GM21390 (cell line): ENCODE measurements around the gene BCR.
"Not testable (repeated sequence)": the region's sequence is repeated elsewhere in the genome, so short reads cannot be mapped to it uniquely, and the experiment has no call there.

Source experiments
- ATAC-seq: cut with Tn5 transposase; IDR thresholded peaks from one replicate; pipeline ENCODE4 v1.9.1; 2021; ENCODE audit not compliant: unreplicated experiment

BCR gene

DNA sequence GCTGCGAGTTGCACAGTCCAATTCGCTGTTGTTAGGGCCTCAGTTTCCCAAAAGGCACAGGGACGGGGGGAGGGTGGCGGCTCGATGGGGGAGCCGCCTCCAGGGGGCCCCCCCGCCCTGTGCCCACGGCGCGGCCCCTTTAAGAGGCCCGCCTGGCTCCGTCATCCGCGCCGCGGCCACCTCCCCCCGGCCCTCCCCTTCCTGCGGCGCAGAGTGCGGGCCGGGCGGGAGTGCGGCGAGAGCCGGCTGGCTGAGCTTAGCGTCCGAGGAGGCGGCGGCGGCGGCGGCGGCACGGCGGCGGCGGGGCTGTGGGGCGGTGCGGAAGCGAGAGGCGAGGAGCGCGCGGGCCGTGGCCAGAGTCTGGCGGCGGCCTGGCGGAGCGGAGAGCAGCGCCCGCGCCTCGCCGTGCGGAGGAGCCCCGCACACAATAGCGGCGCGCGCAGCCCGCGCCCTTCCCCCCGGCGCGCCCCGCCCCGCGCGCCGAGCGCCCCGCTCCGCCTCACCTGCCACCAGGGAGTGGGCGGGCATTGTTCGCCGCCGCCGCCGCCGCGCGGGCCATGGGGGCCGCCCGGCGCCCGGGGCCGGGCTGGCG, at the start of gene BCR:
Gene BCR (plus strand): TSS at position 209 of the 592 bp plus-strand sequence. CDS start 452 bp downstream, outside the sequence.
- no peak for ATAC-seq

GRCh38 chr22:23130697-23131096, 49.6 kb upstream of the BCR start:
- ATAC-seq: no peak

DNA sequence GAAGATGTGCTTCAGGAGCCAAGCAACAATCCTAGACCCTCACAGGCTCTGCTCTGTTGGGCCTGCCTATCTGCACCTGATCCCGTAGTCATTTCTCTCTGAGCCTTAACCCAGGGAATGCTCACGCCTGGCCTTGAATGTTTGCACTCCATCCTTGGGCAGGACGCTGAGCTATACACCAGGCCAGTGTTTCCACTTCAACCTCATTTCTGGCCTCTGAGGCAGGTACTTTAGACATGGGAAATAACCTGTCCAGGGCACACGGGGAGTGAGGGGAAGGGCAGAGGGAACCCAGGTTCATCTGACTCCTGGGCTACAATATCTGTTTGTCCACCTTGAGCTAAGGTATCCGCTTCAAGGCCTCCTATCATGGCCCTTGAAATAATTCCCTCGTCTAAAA, 48.4 kb upstream of the BCR start:
- ATAC-seq: no peak

DNA sequence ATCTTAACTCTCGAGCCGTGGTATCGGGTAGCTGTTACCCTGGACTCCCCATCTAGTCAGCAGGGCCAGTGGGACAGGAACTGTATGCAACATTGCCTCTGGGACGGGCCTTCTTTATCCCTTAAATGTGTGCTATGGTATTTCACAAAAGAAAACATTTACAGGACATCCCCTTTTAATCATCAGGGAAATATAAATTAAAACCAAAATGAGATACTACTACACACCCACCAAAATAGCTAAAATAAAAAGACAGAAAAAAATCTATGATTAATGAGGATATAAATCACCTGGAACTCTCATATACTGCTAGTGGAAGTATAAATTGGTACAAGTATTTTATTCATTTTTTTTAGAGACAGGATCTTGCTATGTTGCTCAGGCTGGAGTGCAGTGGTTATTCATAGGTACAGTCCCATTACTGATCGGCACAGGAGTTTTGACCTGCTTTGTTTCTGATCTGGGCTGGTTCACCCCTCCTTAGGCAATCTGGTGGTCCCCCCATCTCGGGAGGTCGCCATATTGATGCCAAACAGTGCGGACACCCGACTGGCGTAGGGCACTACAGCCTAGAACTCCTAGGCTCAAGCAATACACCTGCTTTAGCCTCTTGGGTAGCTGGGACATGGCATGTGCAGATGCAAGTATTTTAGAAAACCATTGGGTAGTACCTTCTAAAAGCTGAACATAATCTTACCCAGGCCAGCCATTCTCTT, 47.8 kb upstream of the BCR start:
- ATAC-seq: no peak

DNA sequence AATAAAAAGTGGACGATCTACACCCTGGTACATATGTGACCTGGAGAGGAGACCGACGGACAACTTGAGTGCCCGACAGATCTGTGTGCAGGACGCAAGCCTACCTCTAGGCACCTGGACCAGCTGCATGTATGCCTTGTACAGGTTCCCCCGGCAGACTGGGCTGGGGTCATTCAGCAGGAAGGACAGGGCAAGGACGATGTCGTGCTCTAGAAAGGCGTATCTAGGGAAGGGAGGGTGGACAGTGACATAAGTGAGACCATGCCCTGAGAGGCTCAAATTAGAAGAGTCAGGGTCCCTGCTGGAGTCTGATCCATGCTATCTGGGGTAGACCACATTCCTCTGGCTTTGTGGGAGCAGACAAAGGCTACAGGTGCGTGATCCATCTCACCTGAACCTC, 46.4 kb upstream of the BCR start:
- ATAC-seq: no peak

DNA sequence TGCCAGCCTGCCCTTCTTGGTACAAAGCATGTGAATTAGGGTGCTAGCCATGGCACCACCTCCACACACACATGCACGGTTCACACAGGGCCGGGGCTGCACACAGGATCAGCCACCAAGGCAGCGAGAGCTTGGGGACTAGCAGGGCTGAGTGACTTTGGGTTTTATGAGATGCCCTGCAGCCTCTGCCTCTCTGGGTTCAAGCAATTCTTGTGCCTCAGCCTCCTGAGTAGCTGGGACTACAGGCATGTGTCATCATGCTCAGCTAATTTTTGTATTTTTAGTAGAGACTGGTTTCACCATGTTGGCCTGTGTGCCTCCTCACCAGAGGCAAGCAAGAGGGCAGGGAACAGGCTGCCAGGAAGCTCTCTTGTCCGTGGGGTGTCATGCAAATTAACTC, 43.3 kb upstream of the BCR start:
- not testable (repeated sequence) for ATAC-seq

GRCh38 chr22:23137468-23137867, 42.8 kb upstream of the BCR start:
- no peak for ATAC-seq

GRCh38 chr22:23137905-23138561, 42.3 kb upstream of the BCR start:
- peak; percentile 49 for ATAC-seq

DNA sequence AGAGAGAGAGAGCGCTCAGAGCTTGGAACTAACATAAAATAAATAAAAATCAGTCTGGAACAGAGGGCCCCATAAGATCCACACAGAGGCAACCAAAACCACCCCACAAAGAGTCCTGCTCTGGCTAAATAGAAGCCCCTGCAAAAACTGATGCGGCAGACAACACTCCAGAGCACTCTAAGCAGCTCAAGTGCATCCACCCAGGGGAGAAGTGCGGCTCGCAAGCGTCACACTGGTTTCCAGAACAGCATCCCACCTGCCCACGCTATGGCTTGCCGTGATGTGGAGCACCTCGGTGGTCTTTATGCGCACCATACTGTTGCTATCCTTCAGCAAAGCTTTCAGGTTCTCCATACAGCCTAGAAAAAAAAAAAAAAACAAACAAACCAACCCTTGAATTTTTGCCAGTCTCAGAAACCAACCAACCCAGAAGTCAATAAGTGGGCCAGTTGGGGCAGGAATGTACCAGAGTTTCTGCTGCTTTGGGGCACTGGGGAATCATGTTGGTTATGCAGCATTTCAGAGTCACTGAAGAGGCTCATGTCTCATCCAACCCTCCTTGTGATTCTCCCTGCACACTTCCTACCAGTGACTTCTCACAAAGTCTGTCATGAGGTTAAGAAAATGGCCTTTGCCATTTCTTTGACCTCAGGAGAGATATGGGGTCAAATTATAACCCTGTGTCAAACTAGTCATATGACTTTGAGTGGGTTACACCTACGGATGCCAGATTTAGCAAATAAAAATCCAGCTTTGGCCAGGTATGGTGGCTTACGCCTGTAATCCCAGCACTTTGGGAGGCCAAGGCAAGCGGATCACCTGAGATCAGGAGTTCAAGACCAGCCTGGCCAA, 41.5 kb upstream of the BCR start:
- ATAC-seq: no peak

DNA sequence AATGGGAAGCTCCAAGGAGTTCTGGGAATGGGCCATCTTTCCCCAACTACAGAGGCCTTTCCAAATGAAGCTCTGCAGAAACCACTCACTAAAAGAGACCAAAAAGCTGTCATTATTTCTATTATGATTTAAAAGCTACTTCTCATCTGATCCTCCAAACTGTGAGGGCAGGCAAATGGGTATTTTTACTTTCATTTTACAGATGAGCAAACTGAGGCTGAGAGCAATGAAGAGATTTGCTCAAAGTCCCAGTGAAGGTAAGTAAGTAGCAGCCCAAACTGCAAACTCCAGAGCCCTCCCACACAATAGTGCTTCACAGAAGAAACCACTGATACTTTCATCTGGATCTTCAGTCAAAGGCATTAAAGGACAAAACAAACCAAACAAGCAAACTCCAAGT, 39.9 kb upstream of the BCR start:
- no peak for ATAC-seq

DNA sequence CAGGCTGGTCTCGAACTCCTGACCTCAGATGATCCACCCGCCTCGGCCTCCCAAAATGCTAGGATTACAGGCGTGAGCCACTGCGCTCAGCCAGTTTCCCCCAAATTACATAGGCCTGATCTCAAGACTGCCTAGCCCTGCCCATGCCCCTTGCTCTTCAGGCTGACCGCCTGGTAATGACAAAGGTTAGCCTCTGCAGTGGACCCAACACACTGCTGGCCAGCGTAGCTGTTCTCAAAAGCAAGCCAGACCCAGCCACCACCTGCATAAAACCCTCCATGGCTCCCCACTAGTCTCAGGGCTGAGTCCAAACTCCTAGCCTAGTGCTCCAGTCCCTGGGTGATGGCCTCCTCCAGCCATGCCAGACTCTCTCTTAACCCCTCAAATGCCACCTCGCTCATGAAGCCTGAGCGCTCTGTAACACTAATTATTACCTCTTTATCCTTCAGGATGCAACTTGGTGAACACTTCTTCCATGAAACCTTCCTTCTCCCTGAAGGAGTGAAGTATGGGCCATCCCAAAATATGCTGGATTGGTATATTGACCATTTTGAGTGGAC, 37.7 kb upstream of the BCR start:
- ATAC-seq: no peak

DNA sequence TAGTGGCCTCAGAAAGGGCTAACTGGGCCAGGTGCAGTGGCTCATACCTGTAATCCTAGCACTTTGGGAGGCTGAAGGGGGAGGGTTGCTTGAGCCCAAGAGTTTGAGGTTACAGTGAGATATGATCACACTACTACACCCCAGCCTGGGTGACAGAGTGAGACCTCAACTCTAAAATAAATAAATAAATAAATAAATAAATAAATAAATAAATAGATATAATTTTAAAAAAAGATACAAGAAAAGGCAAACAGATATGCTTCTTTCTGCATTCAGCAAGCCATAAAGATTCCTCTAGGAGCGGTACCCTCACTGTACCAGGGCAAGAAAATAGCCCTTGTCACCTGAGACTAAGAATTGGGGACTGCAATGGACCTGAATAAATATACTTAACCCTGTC, 37.2 kb upstream of the BCR start:
- no peak for ATAC-seq

- no peak for ATAC-seq
Observed at GRCh38 chr22:23144432-23144831, 35.9 kb upstream of the BCR start.

DNA sequence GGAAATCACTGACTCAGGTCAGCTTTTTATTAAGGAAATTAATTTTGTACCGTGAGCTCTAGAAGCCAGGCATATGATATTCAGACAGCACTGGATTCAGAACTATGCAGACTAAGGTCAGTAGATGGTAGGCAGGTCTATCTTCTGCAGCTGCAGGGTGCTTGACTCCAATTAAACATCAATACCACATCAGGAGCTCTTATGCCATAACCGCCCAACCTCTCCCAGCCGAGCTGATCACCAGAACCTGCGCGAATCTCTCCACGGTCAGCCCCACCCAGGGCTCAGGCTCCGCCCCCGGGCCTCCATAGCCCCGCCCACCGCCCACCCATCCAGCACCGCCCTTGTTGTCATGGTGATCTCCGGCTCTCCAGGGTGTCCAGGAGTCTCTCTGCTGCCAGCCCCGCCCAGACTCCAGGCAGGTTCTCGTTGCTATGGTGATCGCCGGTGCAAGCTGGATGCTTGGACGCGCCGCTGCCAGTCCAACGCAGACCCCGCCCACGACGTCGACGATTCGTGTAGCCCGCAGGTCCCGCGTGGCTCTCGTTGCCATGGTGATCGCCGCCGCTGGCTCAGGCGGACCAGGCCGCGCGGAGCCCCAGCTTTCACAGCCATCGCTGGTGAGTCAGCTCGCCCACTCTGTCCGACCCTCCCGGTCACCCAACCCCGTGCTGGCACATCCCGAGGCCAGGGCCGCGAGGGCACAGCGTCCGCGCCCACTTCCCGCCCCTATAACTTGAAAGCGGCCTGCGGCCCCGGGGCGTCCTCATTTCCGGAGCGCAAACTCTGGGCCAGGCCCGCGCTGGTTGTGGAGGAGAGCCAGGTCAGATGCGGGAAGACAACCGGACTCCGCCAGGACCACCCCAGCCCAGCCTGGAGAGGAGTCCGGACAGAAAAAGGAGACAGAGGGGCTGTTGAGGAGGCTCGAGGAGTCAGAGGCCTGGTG, 35.1 kb upstream of the BCR start, which contains the start of gene RAB36:
Gene RAB36 (plus strand): TSS at position 546 of the 946 bp plus-strand sequence. CDS start 1,140 bp downstream, outside the sequence.
- ATAC-seq: no peak

DNA sequence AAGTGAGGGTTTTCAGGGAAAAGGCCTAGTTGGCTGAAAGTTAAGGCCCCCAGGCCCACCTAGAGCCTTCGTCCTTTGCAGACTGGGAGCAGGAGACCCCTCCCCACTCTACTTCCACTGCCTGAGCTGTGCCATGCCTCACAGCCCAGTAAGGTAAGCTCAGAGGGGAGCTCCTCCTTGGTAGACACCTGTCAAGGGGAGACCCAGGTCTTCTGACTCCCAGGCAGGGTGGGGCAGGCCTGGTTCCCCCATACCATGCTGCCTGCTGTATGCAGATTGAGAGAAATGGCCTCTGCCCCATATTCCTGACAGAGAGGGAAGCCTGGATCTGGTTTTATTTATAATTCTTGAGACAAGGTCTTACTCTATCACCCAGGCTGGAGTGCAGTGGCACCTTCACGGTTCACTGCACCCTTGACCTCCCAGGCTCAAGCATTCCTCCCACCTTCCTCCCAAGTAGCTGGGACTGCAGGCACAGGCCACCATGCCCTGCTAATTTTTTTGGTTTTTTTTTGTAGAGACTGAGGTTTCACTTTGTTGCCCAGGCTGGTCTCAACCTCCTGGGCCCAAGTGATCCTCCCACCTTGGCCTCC, 34.3 kb upstream of the BCR start:
- ATAC-seq: no peak

- ATAC-seq: no peak
Observed at GRCh38 chr22:23146478-23147205, 33.7 kb upstream of the BCR start.

GRCh38 chr22:23147617-23148387, 32.5 kb upstream of the BCR start:
- no peak for ATAC-seq

DNA sequence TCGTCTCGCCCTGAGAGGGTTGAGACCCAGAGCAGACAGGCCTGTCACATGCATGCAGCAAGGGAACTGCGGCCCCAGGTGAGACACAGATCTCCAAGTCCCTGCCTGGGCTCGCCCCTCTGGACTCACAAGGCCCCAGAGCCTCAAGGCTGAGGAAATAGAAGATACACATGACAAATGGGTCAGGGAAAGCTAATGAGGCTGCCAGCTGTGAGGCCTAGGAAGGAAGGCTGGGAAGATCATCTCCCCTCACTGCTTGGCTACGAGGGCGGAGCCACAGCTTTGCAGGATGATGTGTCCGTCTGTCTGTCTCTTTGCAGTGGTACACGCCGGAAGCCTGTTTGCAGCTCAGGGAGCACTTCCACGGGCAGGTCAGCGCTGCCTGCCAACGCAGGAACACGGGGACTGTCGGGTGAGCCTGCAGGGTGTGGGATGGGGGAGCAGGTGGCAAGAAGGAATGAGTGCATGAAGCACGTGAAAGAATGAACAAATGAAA, 30.5 kb upstream of the BCR start:
- ATAC-seq: no peak
